Activated CD8-positive, alpha-beta memory T cell treated with anti-CD3 and anti-CD28 coated beads for 4 hours (primary cell): Measurements from ENCODE around the gene DENND4C.
A peak's percentile ranks its signal among the peaks of the same experiment; 100 is the strongest.
"Not testable (repeated sequence)": the region's sequence is repeated elsewhere in the genome, so short reads cannot be mapped to it uniquely, and the experiment has no call there.

Experiments used
- DNase-seq, 2 donors: peaks; one replicate each; pipeline ENCODE4 v3.0.0-alpha.2; 2020; ENCODE audit warnings: low read depth in 2 of 2

Gene DENND4C

GRCh38 chr9:19224563-19224962 lies 5.9 kb upstream of the DENND4C start:
- no peak for DNase-seq

DNA sequence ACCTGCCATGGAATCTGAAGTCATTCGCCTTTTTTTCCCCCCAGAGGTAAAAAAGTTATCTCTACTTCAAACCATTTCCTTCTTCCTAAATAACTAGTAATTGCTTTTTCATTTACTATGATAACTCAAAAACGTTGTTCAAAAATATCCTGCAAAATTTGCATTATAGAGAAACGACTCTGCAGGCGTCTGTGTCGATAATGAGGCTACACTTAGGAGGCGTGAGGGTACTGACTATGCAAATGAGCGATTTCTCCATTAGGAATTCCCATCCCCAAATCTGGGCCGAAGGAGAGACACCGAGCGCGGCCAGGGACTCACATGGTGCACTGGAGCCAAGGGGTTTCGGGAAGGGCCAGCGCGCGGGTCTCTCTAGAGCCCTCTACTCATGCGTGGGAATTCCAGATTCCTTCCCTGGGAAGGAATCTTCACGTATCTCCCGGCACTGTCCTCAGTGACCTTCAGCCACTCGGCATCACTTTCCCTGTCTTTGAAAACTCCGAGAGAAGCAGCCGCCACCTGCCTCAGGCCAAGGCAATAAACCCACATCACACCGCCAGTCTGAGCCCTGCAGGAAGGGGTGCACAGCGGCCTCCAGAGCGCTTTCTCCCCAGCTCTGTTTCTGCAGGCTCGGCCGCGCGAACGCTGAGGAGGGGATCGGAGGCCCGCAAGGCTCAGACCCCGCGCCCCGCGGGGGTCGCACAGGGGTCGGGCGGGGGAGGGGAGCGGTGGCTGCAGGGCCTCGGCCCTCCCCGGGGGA lies 718 bp upstream of the DENND4C start:
- DNase-seq, result peak in 1 of 2 donors; percentile 29

DNA sequence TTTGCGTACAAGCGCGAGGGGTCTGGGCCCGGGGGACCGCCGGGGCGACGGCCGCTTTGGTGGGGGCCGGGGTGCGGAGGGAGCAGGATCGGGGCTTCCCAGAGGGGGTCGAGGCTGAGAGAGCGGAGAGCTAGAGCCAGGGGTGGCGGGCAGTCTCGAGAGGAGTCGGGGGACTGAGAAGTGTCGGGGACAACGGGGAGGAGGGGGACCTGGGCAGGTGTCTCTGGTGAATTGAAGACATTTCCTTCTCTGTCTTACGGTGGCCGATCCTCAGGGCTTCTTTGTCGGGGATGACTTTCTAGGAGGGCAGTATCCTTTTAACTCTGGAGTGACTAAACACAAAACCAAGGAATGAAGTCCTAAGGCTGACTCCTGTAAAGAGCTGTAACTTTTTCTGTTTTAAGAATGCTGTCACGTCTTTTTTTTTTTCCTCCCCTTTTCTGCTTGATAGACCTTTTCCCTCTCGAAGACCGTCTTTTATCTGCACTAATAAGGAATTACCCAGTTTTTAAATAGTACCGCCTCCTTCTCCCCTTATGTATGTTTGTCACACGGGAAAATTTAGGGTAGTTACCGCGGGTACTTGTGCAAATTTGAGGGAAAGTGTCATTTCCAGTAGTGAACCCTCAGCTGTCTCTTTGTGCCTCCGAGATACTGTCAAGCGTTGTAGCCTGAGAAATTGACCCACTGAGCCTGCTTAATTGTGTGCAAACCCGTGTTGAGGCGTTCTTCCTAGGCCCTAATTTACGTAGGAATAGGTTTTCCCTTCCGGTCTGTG lies 822 bp downstream of the DENND4C start:
- DNase-seq, result no peak

- DNase-seq, result no peak
Observed at GRCh38 chr9:19231904-19232822, 1.7 kb downstream of the DENND4C start.

- DNase-seq, result no peak
Observed at GRCh38 chr9:19232823-19233194, 2.3 kb downstream of the DENND4C start.

GRCh38 chr9:19233344-19233743 lies 2.9 kb downstream of the DENND4C start:
- no peak for DNase-seq

- DNase-seq, result no peak
Observed at GRCh38 chr9:19239955-19240354, 9.5 kb downstream of the DENND4C start.

GRCh38 chr9:19241728-19242127 lies 11.2 kb downstream of the DENND4C start:
- DNase-seq, result no peak

GRCh38 chr9:19243366-19244033 lies 13.0 kb downstream of the DENND4C start:
- no peak for DNase-seq

DNA sequence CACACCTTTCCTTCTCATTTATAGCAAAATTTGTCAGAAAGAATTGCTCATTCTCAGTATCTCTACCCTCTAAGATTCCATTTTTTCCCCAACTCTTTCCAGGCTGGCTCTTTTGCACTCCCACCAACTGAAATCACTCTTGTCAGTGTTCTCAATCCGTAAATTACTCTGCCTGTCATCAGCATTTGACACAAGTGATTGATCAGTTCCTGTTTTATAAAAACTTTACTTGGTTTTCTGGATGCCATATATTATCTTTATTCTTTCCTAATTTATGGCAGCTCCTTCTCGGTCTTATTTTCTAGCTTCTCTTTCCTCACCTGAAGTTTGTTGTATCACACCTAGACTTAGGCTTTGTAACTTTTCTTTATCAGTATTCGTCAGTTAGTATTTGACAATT lies 16.4 kb downstream of the DENND4C start:
- no peak for DNase-seq

DNA sequence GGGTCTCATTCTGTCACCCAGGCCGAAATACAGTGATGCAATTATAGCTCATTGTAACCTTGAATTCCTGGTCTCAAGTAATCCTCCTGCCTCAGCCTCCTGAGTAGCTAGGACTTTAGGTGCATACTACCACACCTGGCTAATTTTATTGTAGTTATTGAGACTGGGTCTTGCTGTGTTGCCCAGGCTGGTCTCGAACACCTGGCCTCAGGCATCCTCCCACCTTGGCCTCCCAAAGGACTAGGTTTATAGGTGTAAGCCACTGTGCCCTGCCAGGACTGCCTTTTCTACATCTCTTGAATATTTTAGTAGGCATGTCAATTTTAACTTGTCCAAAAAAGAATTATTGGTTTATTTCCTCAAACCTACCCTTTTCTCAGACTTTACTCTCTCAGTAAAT lies 16.9 kb downstream of the DENND4C start:
- no peak for DNase-seq

DNA sequence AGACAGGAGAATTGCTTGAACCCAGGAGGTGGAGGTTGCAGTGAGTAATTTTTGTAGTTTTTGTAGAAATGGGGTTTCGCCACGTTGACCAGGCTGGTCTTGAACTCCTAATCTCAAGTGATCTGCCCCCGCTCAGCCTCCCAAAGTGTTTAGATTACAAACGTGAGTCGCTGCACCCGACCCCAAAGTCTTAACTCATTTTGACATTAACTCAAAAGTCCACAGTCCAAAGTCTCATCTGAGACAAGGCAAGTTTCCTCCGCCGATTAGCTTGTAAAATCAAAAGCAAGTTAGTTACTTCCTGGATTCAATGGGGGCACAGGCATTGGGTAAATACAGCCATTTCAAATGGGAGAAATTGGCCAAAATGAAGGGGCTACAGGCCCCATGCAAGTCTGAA lies 19.9 kb downstream of the DENND4C start:
- DNase-seq, result not testable (repeated sequence)

GRCh38 chr9:19251203-19251602 lies 20.7 kb downstream of the DENND4C start:
- not testable (repeated sequence) for DNase-seq

GRCh38 chr9:19251622-19252021 lies 21.1 kb downstream of the DENND4C start:
- DNase-seq, result not testable (repeated sequence)

DNA sequence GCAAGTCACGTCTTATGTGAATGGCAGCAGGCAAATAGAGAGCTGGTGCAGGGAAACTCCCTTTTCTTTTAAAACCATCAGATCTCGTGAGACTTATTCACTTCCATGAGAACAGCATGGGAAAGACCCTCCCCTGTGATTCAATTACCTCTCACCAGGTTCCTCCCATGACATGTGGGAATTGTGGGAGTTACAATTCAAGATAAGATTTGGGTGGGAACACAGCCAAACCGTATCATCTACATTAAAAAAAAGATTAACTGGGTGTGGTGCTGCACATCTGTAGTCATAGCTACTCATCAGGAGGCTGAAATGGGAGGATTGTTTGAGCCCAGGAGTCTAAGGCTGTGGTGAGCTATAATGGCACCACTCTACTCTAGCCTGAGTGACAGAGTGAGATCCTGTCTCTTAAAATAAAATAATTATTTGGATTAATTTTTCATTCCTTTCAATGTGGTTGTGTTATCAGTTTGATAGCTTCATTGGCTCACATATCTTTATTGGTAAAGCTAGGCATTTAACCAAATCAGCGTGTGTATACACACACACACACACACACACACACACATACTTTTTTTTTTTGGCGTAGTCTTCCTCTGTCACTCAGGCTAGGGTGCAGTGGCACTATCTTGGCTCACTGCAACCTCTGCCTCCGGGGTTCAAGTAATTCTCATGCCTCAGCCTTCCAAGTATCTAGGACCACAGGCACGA lies 21.8 kb downstream of the DENND4C start:
- DNase-seq, result no peak

- no peak for DNase-seq
Observed at GRCh38 chr9:19252885-19253219, 22.4 kb downstream of the DENND4C start.

DNA sequence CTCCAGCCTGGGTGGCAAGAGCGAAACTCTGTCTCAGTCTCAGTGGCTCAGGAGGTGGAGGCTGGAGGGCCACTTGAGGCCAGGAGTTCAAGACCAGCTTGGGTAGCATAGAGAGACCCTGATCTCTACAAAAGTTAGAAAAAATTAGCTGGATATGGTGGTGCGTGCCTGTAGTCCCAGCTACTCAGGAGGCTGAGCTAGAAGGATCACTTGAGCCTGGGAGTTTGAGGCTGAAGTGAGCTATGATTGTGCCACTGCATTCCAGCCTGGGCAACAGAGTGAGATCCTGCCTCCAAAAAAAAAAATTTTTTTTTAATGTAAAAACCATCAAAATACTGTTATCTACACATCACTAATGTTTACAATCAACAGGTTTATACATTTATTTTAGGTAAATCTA lies 24.6 kb downstream of the DENND4C start:
- no peak for DNase-seq

- no peak for DNase-seq
Observed at GRCh38 chr9:19255821-19256220, 25.3 kb downstream of the DENND4C start.

GRCh38 chr9:19259665-19260255 lies 29.3 kb downstream of the DENND4C start:
- not testable (repeated sequence) for DNase-seq

DNA sequence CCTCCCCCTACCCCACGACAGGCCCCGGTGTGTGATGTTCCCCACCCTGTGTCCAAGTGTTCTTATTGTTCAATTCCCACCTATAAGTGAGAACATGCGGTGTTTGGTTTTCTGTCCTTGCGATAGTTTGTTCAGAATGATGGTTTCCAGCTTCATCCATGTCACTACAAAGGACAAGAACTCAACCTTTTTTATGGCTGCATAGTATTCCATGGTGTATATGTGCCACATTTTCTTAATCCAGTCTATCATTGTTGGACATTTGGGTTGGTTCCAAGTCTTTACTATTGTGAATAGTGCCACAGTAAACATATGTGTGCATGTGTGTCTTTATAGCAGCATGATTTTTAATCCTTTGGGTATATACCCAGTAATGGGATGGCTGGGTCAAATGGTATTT lies 35.1 kb downstream of the DENND4C start:
- not testable (repeated sequence) for DNase-seq
